ENCODE measurements around the gene LRP5.
"Not testable (repeated sequence)": the region's sequence is repeated elsewhere in the genome, so short reads cannot be mapped to it uniquely, and the experiment has no call there.

The LRP5 gene

DNA sequence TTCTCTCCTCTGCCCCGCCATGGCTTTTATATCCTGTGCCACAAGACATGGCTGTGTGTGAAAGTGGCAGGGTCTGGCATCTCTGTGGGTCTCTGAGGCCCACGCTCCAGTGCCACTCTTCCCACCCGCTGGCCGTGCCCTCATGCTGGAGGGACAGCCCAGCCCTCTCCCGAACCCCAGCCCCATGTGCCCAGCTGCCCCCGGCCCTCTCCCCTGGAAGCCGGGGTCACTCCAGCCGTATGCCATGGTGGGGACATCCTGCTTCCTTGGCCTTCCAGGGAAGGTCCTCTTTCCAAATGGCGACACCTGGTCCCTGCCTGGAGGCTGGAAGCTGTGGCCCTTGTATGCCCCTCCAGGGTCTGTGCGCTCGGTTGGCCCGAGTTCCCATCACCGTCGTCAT is 84.9 kb downstream of the LRP5 start:
- peaks cover 4% of the 10 kb centered on the region for H3K4me1 ChIP-seq
- no peaks in the 10 kb centered on the region for H3K36me3 ChIP-seq (ENCODE audit: control insufficient read depth, insufficient read depth, low read length)
- TF ChIP-seq CTCF (IDR thresholded peaks at IDR 0.05): no peak
- H3K4me3 ChIP-seq (ENCODE audit: low read depth, low read length): no peak overlapping the region
- no peaks in the 10 kb centered on the region for H3K27me3 ChIP-seq (ENCODE audit: control insufficient read depth, insufficient read depth, low read length)
- no peak overlapping the region for H3K9ac ChIP-seq
- H3K79me2 ChIP-seq: no peaks in the 10 kb centered on the region
- no peak overlapping the region for H2AFZ ChIP-seq
- H3K9me3 ChIP-seq (ENCODE audit: control insufficient read depth, low read length): no peaks in the 10 kb centered on the region
- no peak overlapping the region for H3K4me2 ChIP-seq (ENCODE audit: low read length)
- H3K27ac ChIP-seq: no peak overlapping the region

DNA sequence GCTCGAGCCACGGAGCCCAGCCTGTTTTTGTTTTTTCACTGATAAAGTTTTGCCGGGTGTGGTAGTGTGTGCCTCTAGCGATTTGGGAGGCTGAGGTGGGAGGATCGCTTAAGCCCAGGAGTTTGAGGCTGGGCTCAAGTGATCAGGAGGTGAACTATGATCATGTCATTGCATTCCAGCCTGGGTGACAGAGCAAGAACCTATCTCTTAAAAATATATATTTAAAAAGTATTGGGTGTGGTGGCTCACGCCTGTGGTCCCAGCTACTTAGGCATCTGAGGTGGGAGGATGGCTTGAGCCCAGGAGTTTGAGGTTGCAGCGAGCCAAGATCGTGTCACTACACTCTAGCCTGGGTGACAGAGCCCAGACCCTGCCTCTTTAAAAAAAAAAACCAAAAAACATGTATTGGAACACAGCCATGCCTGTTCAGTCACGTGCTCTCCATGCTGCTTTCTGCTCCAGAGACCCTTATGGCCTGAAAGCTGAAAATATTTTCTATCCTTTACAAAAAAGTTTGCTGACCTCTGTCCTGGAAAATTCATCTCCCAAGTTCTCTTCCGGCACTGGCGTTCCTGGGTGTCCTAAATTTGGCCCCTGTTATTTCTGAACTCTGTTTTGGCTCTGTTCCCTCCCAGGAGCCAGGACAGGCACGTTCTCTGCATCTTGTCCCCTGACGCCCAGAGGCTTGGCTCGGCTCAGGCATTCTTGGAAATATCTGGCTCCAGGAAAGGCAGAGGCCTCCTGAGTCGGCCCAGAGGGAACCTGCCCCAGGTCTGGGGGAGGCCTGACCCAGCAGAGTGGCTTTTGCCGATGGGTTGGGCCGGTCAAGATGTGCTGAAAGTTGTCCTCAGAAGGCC is 86.8 kb downstream of the LRP5 start:
- TF ChIP-seq CTCF (IDR thresholded peaks at IDR 0.05): no peak
- no peak overlapping the region for H2AFZ ChIP-seq
- H3K4me1 ChIP-seq: peaks cover 4% of the 10 kb centered on the region
- no peaks in the 10 kb centered on the region for H3K79me2 ChIP-seq
- H3K27ac ChIP-seq: peak overlapping the region; percentile 29
- no peaks in the 10 kb centered on the region for H3K27me3 ChIP-seq (ENCODE audit: control insufficient read depth, insufficient read depth, low read length)
- H3K36me3 ChIP-seq (ENCODE audit: control insufficient read depth, insufficient read depth, low read length): no peaks in the 10 kb centered on the region
- H3K9ac ChIP-seq: no peak overlapping the region
- H3K4me3 ChIP-seq (ENCODE audit: low read depth, low read length): no peak overlapping the region
- H3K9me3 ChIP-seq (ENCODE audit: control insufficient read depth, low read length): no peaks in the 10 kb centered on the region
- no peak overlapping the region for H3K4me2 ChIP-seq (ENCODE audit: low read length)

GRCh38 chr11:68399916-68400315 is 87.5 kb downstream of the LRP5 start:
- no peaks in the 10 kb centered on the region for H3K79me2 ChIP-seq
- TF ChIP-seq CTCF (IDR thresholded peaks at IDR 0.05): no peak
- peak overlapping the region; percentile 29 for H3K27ac ChIP-seq
- no peaks in the 10 kb centered on the region for H3K27me3 ChIP-seq (ENCODE audit: control insufficient read depth, insufficient read depth, low read length)
- H3K36me3 ChIP-seq (ENCODE audit: control insufficient read depth, insufficient read depth, low read length): no peaks in the 10 kb centered on the region
- H3K9me3 ChIP-seq (ENCODE audit: control insufficient read depth, low read length): no peaks in the 10 kb centered on the region
- H3K4me1 ChIP-seq: peaks cover 4% of the 10 kb centered on the region
- H3K4me3 ChIP-seq (ENCODE audit: low read depth, low read length): no peak overlapping the region
- no peak overlapping the region for H3K4me2 ChIP-seq (ENCODE audit: low read length)
- H2AFZ ChIP-seq: no peak overlapping the region
- no peak overlapping the region for H3K9ac ChIP-seq

- not testable (repeated sequence) for H3K27me3 ChIP-seq (ENCODE audit: control insufficient read depth, insufficient read depth, low read length); H2AFZ ChIP-seq; H3K36me3 ChIP-seq (ENCODE audit: control insufficient read depth, insufficient read depth, low read length); H3K4me1 ChIP-seq; H3K4me3 ChIP-seq (ENCODE audit: low read depth, low read length); H3K9me3 ChIP-seq (ENCODE audit: control insufficient read depth, low read length); H3K4me2 ChIP-seq (ENCODE audit: low read length); H3K9ac ChIP-seq; H3K27ac ChIP-seq; H3K79me2 ChIP-seq
These were observed 88.2 kb downstream of the LRP5 start for GRCh38 chr11:68400584-68400983.

- Histone ChIP-seq H3K4me2 (ENCODE audit: low read length) (no peak overlapping the region), H3K9ac (no peak overlapping the region), H3K27ac (no peak overlapping the region), H3K79me2 (no peaks in the 10 kb centered on the region), H3K9me3 (ENCODE audit: control insufficient read depth, low read length) (no peaks in the 10 kb centered on the region), H2AFZ (no peak overlapping the region), H3K27me3 (ENCODE audit: control insufficient read depth, insufficient read depth, low read length) (no peaks in the 10 kb centered on the region), H3K4me1 (peaks cover 4% of the 10 kb centered on the region), H3K4me3 (ENCODE audit: low read depth, low read length) (no peak overlapping the region), H3K36me3 (ENCODE audit: control insufficient read depth, insufficient read depth, low read length) (no peaks in the 10 kb centered on the region)
- no peak for TF ChIP-seq CTCF (IDR thresholded peaks at IDR 0.05)
These were observed 89.5 kb downstream of the LRP5 start for GRCh38 chr11:68401856-68402255.
